Measurements from ENCODE around the gene SLC24A3.
A peak's percentile ranks its signal among the peaks of the same experiment; 100 is the strongest.

SLC24A3 gene

GRCh38 chr20:19212469-19212815 is at the start of gene SLC24A3:
Gene SLC24A3 (plus strand): TSS chr20:19212642.
- DNase-seq, result no peak

- no peak for DNase-seq
Measured at GRCh38 chr20:19170148-19170547, 42.3 kb upstream of the SLC24A3 start.

DNA sequence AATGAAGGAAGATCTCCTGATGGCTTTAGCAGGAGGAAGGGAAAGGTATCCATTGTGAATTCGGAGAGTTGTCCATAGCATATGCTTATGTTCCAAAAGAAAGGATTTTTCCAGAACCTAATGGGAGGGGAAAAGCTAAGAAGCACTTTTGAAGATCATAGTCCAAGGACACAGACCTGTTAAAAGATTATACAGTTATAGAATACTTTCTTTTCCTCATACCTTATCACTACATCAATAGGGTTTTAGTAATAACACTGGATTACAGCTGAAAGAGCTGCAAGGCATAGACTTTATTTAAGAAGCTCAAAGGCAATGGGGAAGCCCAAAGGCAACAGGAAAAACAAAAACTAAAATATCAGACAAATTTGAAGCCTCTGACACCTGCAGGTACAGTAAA is 39.8 kb upstream of the SLC24A3 start:
- DNase-seq, result no peak

GRCh38 chr20:19176470-19177052 is 35.9 kb upstream of the SLC24A3 start:
- no peak for DNase-seq

DNA sequence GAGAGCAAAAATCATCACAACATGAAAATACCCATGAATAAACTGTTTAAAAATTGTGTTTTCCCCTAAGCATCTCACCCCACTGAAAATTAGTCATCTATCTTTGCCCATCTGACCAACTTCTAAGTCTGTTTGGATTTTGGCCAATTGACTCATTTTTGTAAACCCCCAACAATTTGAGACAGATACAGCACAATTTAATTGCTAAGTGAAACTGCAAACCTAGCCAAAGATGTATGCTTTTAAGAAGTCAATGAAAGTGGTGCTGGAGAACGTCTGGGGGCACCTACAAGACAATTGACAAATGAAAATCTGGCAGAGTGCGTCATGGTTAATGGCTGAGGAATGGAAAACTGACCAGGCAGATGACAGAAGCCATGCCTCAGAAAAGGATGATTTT is 30.9 kb upstream of the SLC24A3 start:
- no peak for DNase-seq

GRCh38 chr20:19185083-19185482 is 27.4 kb upstream of the SLC24A3 start:
- no peak for DNase-seq

- DNase-seq, result no peak
Measured at GRCh38 chr20:19193349-19193748, 19.1 kb upstream of the SLC24A3 start.

GRCh38 chr20:19205981-19206396 is 6.5 kb upstream of the SLC24A3 start:
- DNase-seq, result peak; percentile 42

- no peak for DNase-seq
Measured at GRCh38 chr20:19207541-19207940, 4.9 kb upstream of the SLC24A3 start.

DNA sequence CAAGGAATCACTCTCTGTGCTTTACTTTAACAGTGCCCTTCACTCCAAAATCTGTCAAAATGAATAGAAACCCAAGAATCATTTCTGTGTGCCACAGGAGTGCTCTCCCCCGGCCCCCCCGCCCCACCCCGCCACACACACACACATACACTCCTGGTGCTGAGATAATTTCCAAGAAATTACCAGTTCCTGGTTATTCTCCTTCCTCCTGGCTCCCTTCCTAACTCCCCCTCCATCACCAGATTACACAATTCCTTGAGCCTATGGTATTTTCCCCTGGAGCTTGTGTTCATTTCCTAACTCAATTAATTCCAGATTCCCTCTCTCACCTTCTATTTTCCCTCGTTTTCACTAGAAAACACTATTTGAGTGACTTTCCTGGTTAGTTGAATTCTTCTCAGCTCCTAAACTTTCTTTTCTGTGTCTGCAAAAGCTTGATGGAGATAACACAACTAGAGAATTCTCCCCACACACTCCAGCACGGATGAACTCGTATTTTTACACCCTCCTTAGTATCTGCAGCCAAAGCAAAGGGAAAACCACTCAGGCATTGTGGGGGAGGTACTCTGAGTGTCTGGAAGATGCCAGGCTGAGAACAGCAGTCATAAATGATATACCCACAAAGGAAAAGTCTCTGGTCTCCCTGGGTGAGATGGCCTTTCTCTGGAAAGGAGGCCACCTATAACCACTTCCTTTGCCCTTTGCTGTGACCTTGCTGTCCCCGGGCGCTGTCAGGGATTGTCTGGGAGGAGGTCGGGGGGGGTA is 1.9 kb upstream of the SLC24A3 start:
- DNase-seq, result no peak

DNA sequence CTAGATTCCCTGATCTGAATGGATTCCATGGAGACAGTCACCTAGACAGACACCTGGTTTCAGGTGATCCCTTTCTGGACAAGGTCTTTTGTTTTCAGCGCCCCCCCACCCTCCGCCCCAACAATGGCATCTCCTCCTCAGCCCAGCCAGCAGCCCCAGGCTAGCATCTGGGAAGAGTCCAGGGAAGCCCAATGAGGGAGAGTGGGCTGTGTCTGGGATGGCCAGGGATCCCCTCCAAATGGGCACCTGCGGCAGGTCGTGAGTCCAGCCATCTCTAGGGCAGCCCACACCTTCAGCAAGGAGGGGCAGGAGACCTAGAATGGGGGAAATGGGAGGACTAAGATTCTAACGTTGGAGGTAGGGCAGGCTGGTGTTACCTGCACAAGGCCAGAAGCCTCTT is 1.2 kb upstream of the SLC24A3 start:
- no peak for DNase-seq

- DNase-seq, result no peak
Measured at GRCh38 chr20:19211661-19212468, 577 bp upstream of the SLC24A3 start.

- no peak for DNase-seq
Measured at GRCh38 chr20:19212821-19213502, 520 bp downstream of the SLC24A3 start.

GRCh38 chr20:19213946-19214490 is 1.6 kb downstream of the SLC24A3 start:
- DNase-seq, result no peak

GRCh38 chr20:19218411-19218810 is 6.0 kb downstream of the SLC24A3 start:
- no peak for DNase-seq

- DNase-seq, result no peak
Measured at GRCh38 chr20:19222520-19223040, 10.1 kb downstream of the SLC24A3 start.

DNA sequence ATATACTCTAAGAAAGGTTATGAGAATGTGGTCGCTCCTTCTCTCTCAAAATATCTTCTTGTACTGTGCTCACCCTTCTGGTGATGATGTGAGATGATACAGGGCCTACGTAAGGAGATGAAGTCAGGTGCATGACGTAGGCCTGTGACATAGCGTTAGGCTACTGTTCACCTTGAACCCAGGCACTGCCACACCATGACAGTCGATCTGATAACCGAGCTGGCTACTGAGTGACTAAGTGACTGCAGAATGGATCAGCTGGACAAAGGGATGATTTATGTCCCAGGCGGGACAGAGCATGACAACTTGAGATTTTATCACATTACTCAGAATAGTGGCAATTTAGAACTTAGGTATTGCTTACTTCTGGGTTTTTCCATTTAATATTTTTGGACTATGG is 11.2 kb downstream of the SLC24A3 start:
- no peak for DNase-seq

- no peak for DNase-seq
Measured at GRCh38 chr20:19231359-19232035, 19.1 kb downstream of the SLC24A3 start.

GRCh38 chr20:19232997-19233794 is 20.8 kb downstream of the SLC24A3 start:
- no peak for DNase-seq

DNA sequence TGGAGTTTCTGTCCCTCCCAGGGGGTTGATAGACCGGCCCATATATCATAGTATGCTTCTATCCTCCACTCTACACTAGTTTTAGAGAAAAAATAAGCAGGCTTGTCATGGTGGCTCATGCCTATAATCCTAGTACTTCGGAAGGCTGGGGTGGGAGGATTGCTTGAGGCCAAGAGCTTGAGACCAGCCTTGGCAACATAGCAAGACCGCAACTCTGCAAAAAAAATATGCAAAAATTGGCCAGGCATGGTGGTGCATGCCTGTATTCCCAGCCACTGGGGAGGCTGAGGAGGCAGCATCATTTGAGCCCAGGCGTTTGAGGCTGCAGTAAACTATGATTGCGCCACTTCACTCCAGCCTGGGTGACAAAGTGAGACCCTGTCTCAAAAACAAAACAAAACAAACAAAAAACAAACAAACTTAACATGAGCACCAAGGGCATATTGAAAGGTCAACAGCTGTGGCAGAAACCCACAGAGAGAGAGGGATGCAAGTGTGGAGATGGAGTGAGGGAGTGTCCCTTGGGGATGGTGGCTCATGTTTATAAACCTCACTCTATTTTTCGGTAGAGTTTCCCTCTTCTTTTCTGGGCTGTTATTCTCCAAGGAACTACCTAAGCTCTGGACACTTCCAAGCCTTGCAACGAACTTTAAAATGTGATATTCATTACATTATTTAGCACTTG is 24.1 kb downstream of the SLC24A3 start:
- no peak for DNase-seq

DNA sequence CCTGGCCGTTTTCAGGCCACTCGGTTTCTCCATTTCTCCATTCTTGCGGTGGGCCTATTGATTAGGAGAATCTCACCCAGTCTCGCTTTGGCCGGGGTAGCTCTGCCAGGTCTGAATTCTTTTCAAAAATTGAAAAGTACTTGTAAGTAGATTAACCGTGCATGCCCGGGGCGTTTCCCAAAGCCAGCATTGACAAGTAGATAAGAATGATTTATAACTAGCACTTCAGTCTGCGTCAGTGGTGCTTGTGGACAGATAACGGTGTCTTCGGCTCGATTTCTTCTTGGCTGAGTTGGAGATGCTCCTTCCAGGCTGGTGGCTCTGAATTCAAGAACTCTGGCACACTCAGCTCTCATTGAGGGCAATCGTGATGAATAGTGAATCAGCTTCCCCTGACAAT is 29.0 kb downstream of the SLC24A3 start:
- DNase-seq, result no peak

All from activated naive CD4-positive, alpha-beta T cell treated with Interleukin-2 at 50 U/mL for 16 hours (primary cell).